K562 (cell line): Measurements from ENCODE around the gene CAMK2N1. TPM values are rescaled to one million over a fixed set of nuclear protein-coding genes. Genes with fewer than 3 reads are reported as not detected.

ENCODE experiments used
- ATAC-seq: fragments of 200-7000 bp; cut with Tn5 transposase; 3 replicates; pipeline ENCODE4 v1.9.1; 2020; ENCODE audit warnings: moderate library complexity
- BruUV-seq: library from RNA; stranded (reverse); fragments of 400-500 nt; replicated peaks from 2 replicates; lab custom pipeline; 2021; lab: Mats Ljungman, UMichigan
- CTCF ChIA-PET: fragments of 300-600 bp; formaldehyde crosslinking; extraction: SDS; loops from one replicate; lab custom pipeline; 2021; ENCODE audit warnings: low intra/inter-chr PET ratio; lab: Yijun Ruan, JAX
- POLR2A ChIA-PET: fragments of 300-600, 350-650 bp; sonication (Branson Sonifier 250); formaldehyde crosslinking; extraction: SDS; loops from one replicate; lab custom pipeline; 2021; ENCODE audit warnings: antibody characterized with exemption, inconsistent platforms; lab: Yijun Ruan, JAX
- DNase-seq, 4 experiments: peaks; one replicate each; pipeline versions ENCODE4 v3.0.0 to v3.0.0-alpha.2; 2011 to 2018; ENCODE audit warnings: low spot score in 3 of 4, mixed read lengths in 3 of 4; ENCODE audit errors: extremely low read depth in 1 of 4
- FAIRE-seq: peaks from 2 replicates; lab custom pipeline; 2011; peaks lifted over from hg19 to GRCh38; lab: Jason Lieb, UNC
- H2AFZ ChIP-seq: 2 replicates; pipeline ENCODE4 v1.6.0; 2011; ENCODE audit warnings: low read depth, low read length, control low read depth, inconsistent platforms
- H3K27ac ChIP-seq: fragments of 200-600 bp; 3 replicates; pipeline ENCODE4 v1.8.0; 2011; ENCODE audit warnings: low read depth, mild to moderate bottlenecking, control low read depth, inconsistent platforms, low read length, moderate library complexity, mixed read lengths; ENCODE audit errors: extremely low read depth
- H3K27me3 ChIP-seq, 2 experiments: fragments of 300-600 bp in 1 of 2; 2 replicates in 1 of 2; 3 replicates in 1 of 2; pipeline versions ENCODE4 v1.6.0 to v1.8.0; 2011; ENCODE audit warnings: inconsistent platforms in 2 of 2, low read length in 2 of 2, mild to moderate bottlenecking in 1 of 2, mixed read lengths in 1 of 2, moderate library complexity in 1 of 2; ENCODE audit not compliant: control insufficient read depth in 2 of 2, insufficient read depth in 2 of 2
- H3K36me3 ChIP-seq: fragments of 300-600 bp; 3 replicates; pipeline ENCODE4 v1.8.0; 2011; ENCODE audit warnings: mild to moderate bottlenecking, low read length, inconsistent platforms; ENCODE audit not compliant: control insufficient read depth, insufficient read depth
- H3K4me1 ChIP-seq, 2 experiments: fragments of 200-600 bp in 1 of 2; replicated peaks in 1 of 2; 2 replicates in 1 of 2; 3 replicates in 1 of 2; pipeline versions ENCODE4 v1.5.1 to v1.8.0; 2011; ENCODE audit warnings: inconsistent platforms in 2 of 2, low read length in 2 of 2, mild to moderate bottlenecking in 1 of 2, mixed read lengths in 1 of 2, moderate library complexity in 1 of 2; ENCODE audit not compliant: control insufficient read depth in 2 of 2, insufficient read depth in 2 of 2
- H3K4me2 ChIP-seq: 2 replicates; pipeline ENCODE4 v1.6.1; 2011; ENCODE audit warnings: low read length, control low read depth, inconsistent platforms, mixed read lengths; ENCODE audit not compliant: insufficient read depth
- H3K4me3 ChIP-seq: fragments of 200-600 bp; sonication (generic), shearing (Covaris generic); 2 replicates; pipeline ENCODE4 v1.5.1; 2016; ENCODE audit warnings: control low read depth, inconsistent platforms
- H3K79me2 ChIP-seq: fragments of 200-600 bp; 3 replicates; pipeline ENCODE4 v1.8.0; 2011; ENCODE audit warnings: low read length, inconsistent platforms; ENCODE audit not compliant: control insufficient read depth, insufficient read depth
- H3K9ac ChIP-seq, 2 experiments: 2 replicates each; pipeline versions ENCODE4 v1.6.0 to v1.6.1; 2011; ENCODE audit warnings: low read depth in 2 of 2, low read length in 2 of 2, control low read depth in 1 of 2, inconsistent platforms in 1 of 2, mild to moderate bottlenecking in 1 of 2, mixed read lengths in 1 of 2; ENCODE audit not compliant: insufficient read depth in 1 of 2
- H3K9me1 ChIP-seq: one replicate; pipeline ENCODE4 v1.6.0; 2011; ENCODE audit warnings: inconsistent platforms, mild to moderate bottlenecking, low read length, moderate library complexity; ENCODE audit not compliant: control insufficient read depth, insufficient read depth
- H3K9me3 ChIP-seq: replicated peaks from 2 replicates; pipeline ENCODE4 v1.5.1; 2011; ENCODE audit warnings: low read depth, low read length, inconsistent platforms; ENCODE audit not compliant: control insufficient read depth, insufficient read depth
- H4K20me1 ChIP-seq: replicated peaks from 2 replicates; pipeline ENCODE4 v1.6.1; 2011; ENCODE audit warnings: low read length, inconsistent platforms, mixed read lengths; ENCODE audit not compliant: control insufficient read depth, insufficient read depth
- CHD4 ChIP-seq: fragments of 200-600 bp; sonication (generic); IDR thresholded peaks from 3 replicates; pipeline ENCODE4 v1.6.1; 2012; ENCODE audit warnings: low read depth, mild to moderate bottlenecking, mixed read lengths, low read length, inconsistent platforms; ENCODE audit not compliant: insufficient read depth, insufficient replicate concordance, poor library complexity, severe bottlenecking
- FOXK1 ChIP-seq: sonication (generic); formaldehyde crosslinking; IDR thresholded peaks from 2 replicates; pipeline ENCODE4 v1.8.0; 2022; ENCODE audit warnings: missing genetic modification reagents, mild to moderate bottlenecking, borderline replicate concordance
- KLF1 ChIP-seq: fragments of 450-650 bp; IDR thresholded peaks from 2 replicates; pipeline ENCODE4 v1.6.1; 2016; ENCODE audit warnings: missing genetic modification characterization, missing compliant biosample characterization
- MCM5 ChIP-seq: fragments of 450-650 bp; IDR thresholded peaks from 2 replicates; pipeline ENCODE4 v1.6.1; 2016; ENCODE audit warnings: low read depth
- MIER1 ChIP-seq: fragments of 450-650 bp; IDR thresholded peaks from 2 replicates; pipeline ENCODE4 v1.6.1; 2016; ENCODE audit warnings: antibody characterized with exemption, mild to moderate bottlenecking, low read depth
- MTA1 ChIP-seq: fragments of 450-650 bp; IDR thresholded peaks from 2 replicates; pipeline ENCODE4 v1.6.1; 2017; ENCODE audit warnings: borderline replicate concordance
- NFIX ChIP-seq: fragments of 250-450 bp; sonication (Bioruptor Pico); IDR thresholded peaks from 2 replicates; pipeline ENCODE4 v1.4.0; 2020; ENCODE audit warnings: low read depth, mild to moderate bottlenecking, moderate library complexity
- NFRKB ChIP-seq: fragments of 450-650 bp; IDR thresholded peaks from 2 replicates; pipeline ENCODE4 v1.6.1; 2016; ENCODE audit warnings: low read depth
- PHB ChIP-seq: fragments of 250-450 bp; sonication (Bioruptor Pico); IDR thresholded peaks from 2 replicates; pipeline ENCODE4 v1.5.0; 2021
- SREBF2 ChIP-seq: sonication (generic); formaldehyde crosslinking; IDR thresholded peaks from 2 replicates; pipeline ENCODE4 v1.4.0; 2020; ENCODE audit warnings: mild to moderate bottlenecking, missing genetic modification reagents
- ZNF695 ChIP-seq: fragments of 450-650 bp; formaldehyde crosslinking; IDR thresholded peaks from 2 replicates; pipeline ENCODE4 v1.4.0; 2020; ENCODE audit warnings: mild to moderate bottlenecking, moderate library complexity
- ZNF75A ChIP-seq: fragments of 450-650 bp; formaldehyde crosslinking; IDR thresholded peaks from 2 replicates; pipeline ENCODE4 v1.4.0; 2020; ENCODE audit warnings: mild to moderate bottlenecking
- WGBS: fragments of 100-300 bp; shearing (Covaris generic); methylation state at CpG from one replicate; pipeline ENCODE4 v1.1.6; 2016; ENCODE audit warnings: low coverage, mixed read lengths; ENCODE audit not compliant: insufficient coverage; ENCODE audit errors: missing lambda C conversion rate; 5-methylcytosine and 5-hydroxymethylcytosine counted together
- in situ Hi-C: fragments of 300-500 bp; cut with MboI; formaldehyde crosslinking; loops from 4 replicates; pipeline ENCODE4 v1.15.0; 2018; ENCODE audit warnings: inconsistent platforms, mixed read lengths
- intact Hi-C: fragments of 100-400 bp; cut with micrococcal nuclease; formaldehyde crosslinking; loops from 2 replicates; pipeline ENCODE4 v1.14.2; 2022
- polyA plus RNA-seq, 8 experiments: library from polyadenylated mRNA; depleted of rRNA in 4 of 8; stranded (reverse) in 5 of 8; unstranded in 3 of 8; fragments of >200 nt; fragmentation: Nextera tagmentation in 2 of 8; fragmentation: Illumina TruSeq in 1 of 8; extraction: Ambion mirVana in 2 of 8; extraction: Trizol in 1 of 8; gene quantifications; 2 replicates each; pipeline versions ENCODE4 v1.2.1 to v1.2.3, GENCODE V29; 2011 to 2014; ENCODE audit warnings: inconsistent platforms in 1 of 8, missing spikeins in 1 of 8
- total RNA-seq, 7 experiments: library from RNA; depleted of rRNA in 6 of 7; stranded (reverse); fragments of >200 nt in 6 of 7; fragmentation: Illumina TruSeq in 2 of 7; extraction: Trizol in 2 of 7; gene quantifications; 2 replicates each; pipeline versions ENCODE4 v1.2.1 to v1.2.3, GENCODE V29; 2011 to 2021; ENCODE audit warnings: low replicate concordance in 1 of 7

CAMK2N1 gene
- total and polyA plus RNA-seq, 9 of the 15 experiments (the other 6 are each of a cell fraction or from before 2014, with no cell fraction given): 0.09 to 1.4 (median 0.34) TPM

DNA sequence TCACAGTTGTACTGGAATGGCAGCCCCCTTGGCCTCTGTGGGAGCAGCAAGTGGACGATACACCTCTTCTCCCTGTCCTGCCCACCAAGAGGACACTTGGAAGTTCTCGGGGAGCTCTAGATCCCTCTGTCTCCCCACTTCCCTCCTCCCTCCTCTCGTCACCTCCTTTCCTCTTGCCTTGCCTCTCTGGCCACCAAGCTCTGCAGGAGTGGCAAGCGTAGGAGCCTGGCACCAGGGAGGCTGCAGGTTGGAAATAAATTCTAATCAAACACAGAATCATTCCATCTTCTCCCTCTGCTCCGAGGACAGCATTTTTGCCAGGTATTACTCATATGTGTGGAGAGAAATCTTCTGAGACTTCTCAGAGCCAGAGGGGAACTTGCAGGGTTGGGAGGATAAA, 20.8 kb downstream of the CAMK2N1 start:
- no peak overlapping the region for H3K4me3 ChIP-seq
- H3K4me1 ChIP-seq: no peaks in the 10 kb centered on the region
- CTCF ChIA-PET: no interaction called here
- DNase-seq (no peak), ATAC-seq (no peak), FAIRE-seq (no peak)
- H3K9ac ChIP-seq: no peak overlapping the region
- BruUV-seq: no TSS peak
- no peak overlapping the region for H3K27ac ChIP-seq
- POLR2A ChIA-PET: interaction anchor here (0.6 to 2.4 kb wide), 3 partner anchors 13 to 64 kb away, joined by 3 to 6 read pairs (median 5); no protein-coding TSS in a partner anchor
- TF ChIP-seq SREBF2 (no peak), FOXK1 (no peak), MTA1 (no peak), ZNF75A (CRISPR knock-in tag) (no peak), MIER1 (no peak), CHD4 (no peak), NFRKB (no peak)
- H3K9me1 ChIP-seq: no peaks in the 10 kb centered on the region
- H2AFZ ChIP-seq: no peak overlapping the region
- in situ Hi-C loops (no loop called here), intact Hi-C loops (no loop called here)
- H3K4me2 ChIP-seq: no peak overlapping the region
- H3K79me2 ChIP-seq: no peaks in the 10 kb centered on the region
- peaks cover 3 to 16% of the 10 kb centered on the region in 2 experiments; a peak in 4 of 5 replicates for H3K27me3 ChIP-seq
- 0% methylated on average over 5 of the region's 5 CpGs for WGBS
- H3K9me3 ChIP-seq: no peaks in the 10 kb centered on the region
- no peaks in the 10 kb centered on the region for H3K36me3 ChIP-seq
- H4K20me1 ChIP-seq: peaks cover 5% of the 10 kb centered on the region; the same call in 1 of the 2 replicates

DNA sequence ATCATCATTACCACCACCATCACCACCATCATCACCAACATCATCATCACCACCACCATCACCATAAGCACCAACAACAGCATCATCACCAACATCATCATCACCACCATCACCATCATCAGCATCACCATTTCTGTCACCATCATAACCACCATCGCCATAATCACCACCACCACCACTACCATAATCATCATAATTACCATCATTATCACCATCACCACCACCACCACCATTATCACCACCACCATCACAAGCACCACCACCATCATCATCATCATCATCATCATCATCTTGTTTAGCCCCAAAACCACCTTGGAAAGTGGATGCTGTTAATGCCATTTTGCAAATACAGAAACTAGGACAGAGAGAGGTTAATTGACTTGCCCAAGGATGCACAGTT, 22.5 kb downstream of the CAMK2N1 start:
- Histone ChIP-seq H3K27ac (no peak overlapping the region), H2AFZ (no peak overlapping the region), H3K79me2 (no peaks in the 10 kb centered on the region), H3K9me1 (no peaks in the 10 kb centered on the region), H3K4me3 (no peak overlapping the region), H3K27me3 (peaks cover 5 to 21% of the 10 kb centered on the region in 2 experiments; a peak in 4 of 5 replicates), H4K20me1 (peaks cover 5% of the 10 kb centered on the region; the same call in 1 of the 2 replicates)
- no TSS peak for BruUV-seq
- 0% methylated on average over 1 of the region's 1 CpG for WGBS
- POLR2A ChIA-PET: interaction anchor here (1.0 kb wide), 1 partner anchor 12 kb away, joined by 4 read pairs; no protein-coding TSS in a partner anchor
- CTCF ChIA-PET: no interaction called here
- ATAC-seq: no peak
- TF ChIP-seq ZNF695 (CRISPR knock-in tag) (no peak), KLF1 (no peak), PHB (no peak), NFIX (CRISPR knock-in tag) (no peak), MCM5 (no peak)
- TF ChIP-seq, all 486 proteins: peak for 0
- DNase-seq: no peak
- no peaks in the 10 kb centered on the region for H3K9me3 ChIP-seq
- no peaks in the 10 kb centered on the region for H3K36me3 ChIP-seq
- intact Hi-C loops: no loop called here
- in situ Hi-C loops: no loop called here
- no peak for FAIRE-seq
- no peak overlapping the region for H3K9ac ChIP-seq
- H3K4me2 ChIP-seq: no peak overlapping the region
- H3K4me1 ChIP-seq: no peaks in the 10 kb centered on the region
